ENCODE measurements around the gene MAT2A. TPM values are rescaled to one million over a fixed set of nuclear protein-coding genes. Genes with fewer than 3 reads are reported as not detected.

The MAT2A gene
- total RNA-seq, 3 donors from 2014 or later (not counting 1 experiment from before 2014, with no cell fraction given): 116 to 141 (median 135) TPM

GRCh38 chr2:85514323-85514722 lies 24.6 kb upstream of the MAT2A start:
- no peak overlapping the region for H3K27ac ChIP-seq (ENCODE audit: low read length)
- intact Hi-C loops (cut with micrococcal nuclease): no loop called here
- H3K9me3 Mint-ChIP-seq: no peaks in the 10 kb centered on the region
- H3K36me3 ChIP-seq (ENCODE audit: control insufficient read depth, insufficient read depth, low read length): no peaks in the 10 kb centered on the region
- no peaks in the 10 kb centered on the region for H3K27me3 Mint-ChIP-seq (ENCODE audit: low read depth in 2 of 2)
- whole genome bisulfite sequencing (ENCODE audit: insufficient coverage): 97% methylated on average over 5 of the region's 6 CpGs
- TF ChIP-seq CTCF (IDR thresholded peaks at IDR 0.05): no peak
- ATAC-seq (no peak), DNase-seq (no peak)
- no peaks in the 10 kb centered on the region for H3K36me3 Mint-ChIP-seq
- H3K4me3 Mint-ChIP-seq: no peak overlapping the region
- no peaks in the 10 kb centered on the region for H3K27me3 ChIP-seq (ENCODE audit: control insufficient read depth, insufficient read depth, low read length)
- H3K4me1 ChIP-seq (ENCODE audit: control insufficient read depth, insufficient read depth, low read length): no peaks in the 10 kb centered on the region
- H3K4me3 ChIP-seq (ENCODE audit: low read length): no peak overlapping the region
- no peaks in the 10 kb centered on the region for H3K4me1 Mint-ChIP-seq
- H3K27ac Mint-ChIP-seq: no peak overlapping the region
- no peaks in the 10 kb centered on the region for H3K9me3 ChIP-seq (ENCODE audit: control insufficient read depth, insufficient read depth, low read length)

GRCh38 chr2:85516653-85517389 lies 22.1 kb upstream of the MAT2A start:
- H3K36me3 ChIP-seq (ENCODE audit: control insufficient read depth, insufficient read depth, low read length): no peaks in the 10 kb centered on the region
- H3K27ac ChIP-seq (ENCODE audit: low read length): no peak overlapping the region
- H3K36me3 Mint-ChIP-seq: no peaks in the 10 kb centered on the region
- no peak overlapping the region for H3K4me3 Mint-ChIP-seq
- H3K9me3 Mint-ChIP-seq: no peaks in the 10 kb centered on the region
- WGBS (ENCODE audit: insufficient coverage): 56% methylated on average over 8 of the region's 8 CpGs
- no peaks in the 10 kb centered on the region for H3K27me3 ChIP-seq (ENCODE audit: control insufficient read depth, insufficient read depth, low read length)
- TF ChIP-seq CTCF (IDR thresholded peaks at IDR 0.05): no peak
- intact Hi-C loops (cut with micrococcal nuclease): no loop called here
- H3K4me1 ChIP-seq (ENCODE audit: control insufficient read depth, insufficient read depth, low read length): no peaks in the 10 kb centered on the region
- no peaks in the 10 kb centered on the region for H3K9me3 ChIP-seq (ENCODE audit: control insufficient read depth, insufficient read depth, low read length)
- H3K4me3 ChIP-seq (ENCODE audit: low read length): no peak overlapping the region
- no peak overlapping the region for H3K27ac Mint-ChIP-seq
- no peak for DNase-seq
- H3K4me1 Mint-ChIP-seq: no peaks in the 10 kb centered on the region
- no peak for ATAC-seq
- no peaks in the 10 kb centered on the region for H3K27me3 Mint-ChIP-seq (ENCODE audit: low read depth in 2 of 2)

GRCh38 chr2:85522090-85522647 lies 16.8 kb upstream of the MAT2A start:
- Histone ChIP-seq H3K27me3 (ENCODE audit: control insufficient read depth, insufficient read depth, low read length) (no peaks in the 10 kb centered on the region), H3K9me3 (ENCODE audit: control insufficient read depth, insufficient read depth, low read length) (no peaks in the 10 kb centered on the region), H3K4me3 (ENCODE audit: low read length) (no peak overlapping the region), H3K36me3 (ENCODE audit: control insufficient read depth, insufficient read depth, low read length) (no peaks in the 10 kb centered on the region), H3K27ac (ENCODE audit: low read length) (no peak overlapping the region), H3K4me1 (ENCODE audit: control insufficient read depth, insufficient read depth, low read length) (no peaks in the 10 kb centered on the region)
- Mint-ChIP-seq H3K27ac (no peak overlapping the region), H3K4me3 (no peak overlapping the region), H3K27me3 (ENCODE audit: low read depth in 2 of 2) (peaks cover 0 to 5% of the 10 kb centered on the region in 2 donors), H3K4me1 (no peaks in the 10 kb centered on the region), H3K36me3 (no peaks in the 10 kb centered on the region), H3K9me3 (no peaks in the 10 kb centered on the region)
- no peak for TF ChIP-seq CTCF (IDR thresholded peaks at IDR 0.05)
- DNase-seq: no peak
- no peak for ATAC-seq
- WGBS (ENCODE audit: insufficient coverage): 96% methylated on average over 6 of the region's 6 CpGs
- intact Hi-C loops (cut with micrococcal nuclease): no loop called here

All from natural killer cell (primary cell).